PC-9 (cell line): Measurements from ENCODE around the gene CDNF. TPM values are rescaled to one million over a fixed set of nuclear protein-coding genes. Genes with fewer than 3 reads are reported as not detected.

ENCODE experiments used
- BruUV-seq: library from RNA; stranded (reverse); fragments of 400-500 nt; replicated peaks from 2 replicates; lab custom pipeline; 2021; lab: Mats Ljungman, UMichigan
- CTCF ChIA-PET: fragments of 300-600 bp; sonication (Branson Sonifier 250); formaldehyde crosslinking; loops from one replicate; lab custom pipeline; 2022; ENCODE audit warnings: antibody characterized with exemption; lab: Charles Lee
- POLR2A ChIA-PET: fragments of 300-600 bp; sonication (Branson Sonifier 250); formaldehyde crosslinking; loops from one replicate; lab custom pipeline; 2022; ENCODE audit warnings: antibody characterized with exemption; ENCODE audit not compliant: unreplicated experiment; lab: Charles Lee
- DNase-seq, 2 experiments: peaks; one replicate each; pipeline versions ENCODE4 v3.0.0 to v3.0.0-alpha.2; 2015 to 2022; ENCODE audit warnings: mixed read lengths in 1 of 2
- H2AFZ ChIP-seq: fragments of 200-600 bp; sonication (generic); 2 replicates; pipeline ENCODE4 v1.8.1; 2017; ENCODE audit warnings: antibody characterized with exemption
- H3F3A ChIP-seq: fragments of 200-600 bp; sonication (generic); 2 replicates; pipeline ENCODE4 v1.8.1; 2017; ENCODE audit warnings: antibody characterized with exemption, mild to moderate bottlenecking, low read depth; ENCODE audit not compliant: insufficient read depth
- H3K27ac ChIP-seq: fragments of 200-600 bp; sonication (generic); 2 replicates; pipeline ENCODE4 v1.6.1; 2016; ENCODE audit warnings: mixed run types
- H3K27me3 ChIP-seq: fragments of 200-600 bp; sonication (generic); 2 replicates; pipeline ENCODE4 v1.6.1; 2016; ENCODE audit warnings: low read depth, mixed run types; ENCODE audit not compliant: insufficient read depth
- H3K36me3 ChIP-seq: fragments of 200-600 bp; sonication (generic); 2 replicates; pipeline ENCODE4 v1.6.1; 2016; ENCODE audit warnings: low read depth, mixed run types
- H3K4me1 ChIP-seq: fragments of 200-600 bp; sonication (generic); replicated peaks from 2 replicates; pipeline ENCODE4 v1.6.1; 2016; ENCODE audit warnings: mixed run types; ENCODE audit not compliant: insufficient read depth
- H3K4me2 ChIP-seq: fragments of 200-600 bp; sonication (generic); 2 replicates; pipeline ENCODE4 v1.6.1; 2017; ENCODE audit warnings: mixed run types
- H3K4me3 ChIP-seq: fragments of 200-600 bp; sonication (generic); 2 replicates; pipeline ENCODE4 v1.6.1; 2016; ENCODE audit warnings: mixed run types
- H3K79me2 ChIP-seq: fragments of 200-600 bp; sonication (generic); 2 replicates; pipeline ENCODE4 v1.6.1; 2017; ENCODE audit warnings: low read depth, mixed run types
- H3K9me2 ChIP-seq: fragments of 200-600 bp; sonication (generic); 2 replicates; pipeline ENCODE4 v1.8.1; 2017; ENCODE audit warnings: mild to moderate bottlenecking; ENCODE audit not compliant: insufficient read depth
- H3K9me3 ChIP-seq: fragments of 200-600 bp; sonication (generic); 2 replicates; pipeline ENCODE4 v1.8.1; 2016; ENCODE audit warnings: low read depth; ENCODE audit not compliant: insufficient read depth
- H4K20me1 ChIP-seq: fragments of 200-600 bp; sonication (generic); 2 replicates; pipeline ENCODE4 v1.8.1; 2017; ENCODE audit not compliant: insufficient read depth
- EZH2 ChIP-seq: fragments of 200-600 bp; sonication (generic); IDR thresholded peaks from 2 replicates; pipeline ENCODE4 v1.8.0; 2017; ENCODE audit warnings: antibody characterized with exemption, low read depth
- intact Hi-C: fragments of 100-400 bp; cut with micrococcal nuclease; formaldehyde crosslinking; loops from one replicate; pipeline ENCODE4 v1.10.0; 2022; ENCODE audit not compliant: unreplicated experiment
- total RNA-seq: library from RNA; stranded (reverse); gene quantifications from 2 replicates; pipeline ENCODE4 v1.2.3, GENCODE V29; 2021
- TF ChIP-seq, protein P1 (sequence below): fragments of 200-600 bp; sonication (generic); conservative IDR thresholded peaks from 2 replicates; pipeline ENCODE4 v1.6.1; 2017; ENCODE audit warnings: mixed run types, antibody characterized with exemption, mild to moderate bottlenecking, moderate library complexity

CDNF gene
- total RNA-seq, 1 experiment from 2014 or later: 0.48 TPM

DNA sequence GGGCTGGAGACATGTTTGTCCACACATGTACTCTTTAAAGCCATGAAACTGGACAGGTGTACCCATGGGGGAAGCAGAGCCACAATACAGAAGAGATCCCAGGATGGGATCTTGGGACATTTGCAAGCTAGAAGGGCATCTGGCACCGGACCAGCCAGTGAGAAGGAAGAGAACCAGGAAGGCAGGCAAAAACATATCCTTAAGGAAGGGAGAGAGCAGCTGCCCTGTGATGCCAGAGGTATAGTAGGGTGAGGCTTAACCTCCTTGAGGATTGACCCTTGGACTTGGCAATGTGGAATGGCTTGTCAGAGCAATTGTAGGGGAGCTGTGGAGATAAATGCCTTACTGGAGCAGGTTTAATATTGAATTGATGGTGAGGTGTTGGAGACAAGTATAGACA lies 23.0 kb upstream of the CDNF start:
- no peaks in the 10 kb centered on the region for H3K79me2 ChIP-seq
- H3K9me2 ChIP-seq: no peaks in the 10 kb centered on the region
- intact Hi-C loops: no loop called here
- no peak overlapping the region for H2AFZ ChIP-seq
- BruUV-seq: no TSS peak
- no peaks in the 10 kb centered on the region for H4K20me1 ChIP-seq
- no peak overlapping the region for H3K4me3 ChIP-seq
- H3K9me3 ChIP-seq: no peaks in the 10 kb centered on the region
- CTCF ChIA-PET: no interaction called here
- no peak for DNase-seq
- no peaks in the 10 kb centered on the region for H3K4me1 ChIP-seq
- H3K36me3 ChIP-seq: 0 out of 2 replicates have a peak, but pooled peaks cover 7% of the 10 kb centered on the region
- no peak overlapping the region for H3K27ac ChIP-seq
- no peak overlapping the region for H3K4me2 ChIP-seq
- H3K27me3 ChIP-seq: no peaks in the 10 kb centered on the region
- no peaks in the 10 kb centered on the region for H3F3A ChIP-seq
- TF ChIP-seq EZH2: no peak
- POLR2A ChIA-PET: no interaction called here

DNA sequence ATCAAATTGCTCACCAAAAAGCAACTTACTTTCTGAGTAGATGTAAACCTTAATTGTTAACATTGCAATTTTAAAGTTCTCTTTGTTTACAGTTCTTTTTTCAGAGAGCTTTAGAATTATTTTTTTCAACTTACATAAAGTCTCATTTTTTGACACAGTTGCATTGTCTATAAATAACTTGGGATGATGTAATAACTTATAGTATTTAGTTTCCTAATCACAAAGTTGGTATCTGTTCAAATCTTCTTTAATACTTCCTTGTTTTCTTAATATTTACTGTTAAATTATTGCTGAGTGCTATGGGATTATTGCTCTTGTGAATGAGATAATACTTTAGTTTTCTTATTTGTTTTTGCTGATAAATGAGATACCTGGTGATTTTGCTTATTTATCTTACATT lies 21.9 kb upstream of the CDNF start:
- no peak overlapping the region for H3K4me2 ChIP-seq
- no peak overlapping the region for H3K4me3 ChIP-seq
- H3F3A ChIP-seq: no peaks in the 10 kb centered on the region
- TF ChIP-seq, protein P1, sequence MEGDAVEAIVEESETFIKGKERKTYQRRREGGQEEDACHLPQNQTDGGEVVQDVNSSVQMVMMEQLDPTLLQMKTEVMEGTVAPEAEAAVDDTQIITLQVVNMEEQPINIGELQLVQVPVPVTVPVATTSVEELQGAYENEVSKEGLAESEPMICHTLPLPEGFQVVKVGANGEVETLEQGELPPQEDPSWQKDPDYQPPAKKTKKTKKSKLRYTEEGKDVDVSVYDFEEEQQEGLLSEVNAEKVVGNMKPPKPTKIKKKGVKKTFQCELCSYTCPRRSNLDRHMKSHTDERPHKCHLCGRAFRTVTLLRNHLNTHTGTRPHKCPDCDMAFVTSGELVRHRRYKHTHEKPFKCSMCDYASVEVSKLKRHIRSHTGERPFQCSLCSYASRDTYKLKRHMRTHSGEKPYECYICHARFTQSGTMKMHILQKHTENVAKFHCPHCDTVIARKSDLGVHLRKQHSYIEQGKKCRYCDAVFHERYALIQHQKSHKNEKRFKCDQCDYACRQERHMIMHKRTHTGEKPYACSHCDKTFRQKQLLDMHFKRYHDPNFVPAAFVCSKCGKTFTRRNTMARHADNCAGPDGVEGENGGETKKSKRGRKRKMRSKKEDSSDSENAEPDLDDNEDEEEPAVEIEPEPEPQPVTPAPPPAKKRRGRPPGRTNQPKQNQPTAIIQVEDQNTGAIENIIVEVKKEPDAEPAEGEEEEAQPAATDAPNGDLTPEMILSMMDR: no peak
- TF ChIP-seq EZH2: no peak
- H3K27ac ChIP-seq: 0 out of 2 replicates have a peak overlapping the region, but pooled peaks have one; percentile 34
- no TSS peak for BruUV-seq
- no peaks in the 10 kb centered on the region for H3K79me2 ChIP-seq
- H3K27me3 ChIP-seq: no peaks in the 10 kb centered on the region
- H3K9me3 ChIP-seq: no peaks in the 10 kb centered on the region
- no peaks in the 10 kb centered on the region for H3K4me1 ChIP-seq
- no peaks in the 10 kb centered on the region for H4K20me1 ChIP-seq
- 0 out of 2 replicates have a peak, but pooled peaks cover 7% of the 10 kb centered on the region for H3K36me3 ChIP-seq
- no peaks in the 10 kb centered on the region for H3K9me2 ChIP-seq
- no peak for DNase-seq
- ChIA-PET POLR2A (no interaction called here), CTCF (no interaction called here)
- no peak overlapping the region for H2AFZ ChIP-seq
- intact Hi-C loops: no loop called here

DNA sequence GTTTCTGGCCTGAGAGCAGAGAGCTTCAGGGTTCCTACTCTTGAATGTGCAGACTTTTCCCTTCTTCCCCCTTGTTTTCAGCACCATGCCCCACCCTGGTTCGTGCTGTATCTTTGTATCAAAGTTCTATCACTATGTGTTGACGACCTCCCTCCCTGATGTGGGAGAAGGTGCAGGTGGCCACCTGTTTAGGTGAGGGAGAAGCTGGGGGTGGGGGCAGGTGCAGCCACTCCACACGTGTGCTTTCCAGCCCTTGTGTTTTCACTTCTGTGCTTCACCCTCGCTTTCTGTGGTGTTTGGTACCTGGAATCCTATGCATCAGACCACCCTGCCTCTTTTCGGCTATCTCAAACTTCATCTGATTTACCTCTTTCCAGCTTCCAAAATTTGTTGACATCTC lies 21.2 kb upstream of the CDNF start:
- Histone ChIP-seq H3K27me3 (no peaks in the 10 kb centered on the region), H3K9me2 (no peaks in the 10 kb centered on the region), H3K79me2 (no peaks in the 10 kb centered on the region), H3K4me3 (no peak overlapping the region), H4K20me1 (no peaks in the 10 kb centered on the region), H2AFZ (no peak overlapping the region), H3K27ac (no peak overlapping the region), H3K4me2 (no peak overlapping the region), H3K36me3 (0 out of 2 replicates have a peak, but pooled peaks cover 7% of the 10 kb centered on the region), H3K9me3 (no peaks in the 10 kb centered on the region), H3K4me1 (no peaks in the 10 kb centered on the region), H3F3A (no peaks in the 10 kb centered on the region)
- no TSS peak for BruUV-seq
- intact Hi-C loops: no loop called here
- POLR2A ChIA-PET: no interaction called here
- TF ChIP-seq EZH2: no peak
- TF ChIP-seq, protein P1: no peak
- DNase-seq: no peak
- CTCF ChIA-PET: no interaction called here
